Keratinocyte (primary cell): Measurements from ENCODE around the gene B3GALT6. TPM values are rescaled to one million over a fixed set of nuclear protein-coding genes. Genes with fewer than 3 reads are reported as not detected.

Source experiments
- DNase-seq: peaks from one replicate; pipeline ENCODE4 v3.0.0-alpha.2; 2011; ENCODE audit warnings: low read depth, missing footprints, low spot score
- FAIRE-seq: peaks from 2 replicates; lab custom pipeline; 2011; peaks lifted over from hg19 to GRCh38; lab: Jason Lieb, UNC
- H2AFZ ChIP-seq: 2 replicates; pipeline ENCODE4 v1.6.0; 2012; ENCODE audit warnings: low read length, control low read depth, inconsistent platforms; ENCODE audit not compliant: control insufficient read depth
- H3K27ac ChIP-seq: 2 replicates; pipeline ENCODE4 v1.5.1; 2011; ENCODE audit warnings: low read length; ENCODE audit not compliant: control insufficient read depth, insufficient read depth
- H3K27me3 ChIP-seq: 3 replicates; pipeline ENCODE4 v1.6.0; 2011; ENCODE audit warnings: low read length; ENCODE audit not compliant: control insufficient read depth, insufficient read depth; ENCODE audit errors: extremely low read depth
- H3K36me3 ChIP-seq, 2 experiments: 2 replicates in 1 of 2; 3 replicates in 1 of 2; pipeline ENCODE4 v1.5.1; 2011; ENCODE audit warnings: low read length in 2 of 2, mild to moderate bottlenecking in 1 of 2; ENCODE audit not compliant: control insufficient read depth in 2 of 2, insufficient read depth in 2 of 2; ENCODE audit errors: extremely low read depth in 1 of 2
- H3K4me1 ChIP-seq: 3 replicates; pipeline ENCODE4 v1.5.1; 2011; ENCODE audit warnings: low read length; ENCODE audit not compliant: control insufficient read depth, insufficient read depth; ENCODE audit errors: extremely low read depth
- H3K4me2 ChIP-seq: 3 replicates; pipeline ENCODE4 v1.6.0; 2011; ENCODE audit warnings: low read depth, low read length; ENCODE audit not compliant: control insufficient read depth, insufficient read depth; ENCODE audit errors: extremely low read depth
- H3K4me3 ChIP-seq, 3 experiments: fragments of 200-600 bp in 1 of 3; sonication (generic) in 1 of 3; 2 replicates in 2 of 3; 3 replicates in 1 of 3; pipeline ENCODE4 v1.5.1; 2011 to 2016; ENCODE audit warnings: low read length in 3 of 3, mild to moderate bottlenecking in 3 of 3, control low read depth in 2 of 3, inconsistent platforms in 1 of 3, low read depth in 1 of 3, mixed read lengths in 1 of 3, mixed run types in 1 of 3, moderate library complexity in 1 of 3; ENCODE audit not compliant: control insufficient read depth in 2 of 3, insufficient read depth in 2 of 3; ENCODE audit errors: extremely low read depth in 1 of 3
- H3K79me2 ChIP-seq: 2 replicates; pipeline ENCODE4 v1.6.0; 2012; ENCODE audit warnings: low read length; ENCODE audit not compliant: control insufficient read depth, insufficient read depth
- H3K9ac ChIP-seq: 3 replicates; pipeline ENCODE4 v1.6.0; 2011; ENCODE audit warnings: low read length; ENCODE audit not compliant: control insufficient read depth, insufficient read depth; ENCODE audit errors: extremely low read depth
- H3K9me1 ChIP-seq: 3 replicates; pipeline ENCODE4 v1.6.0; 2011; ENCODE audit warnings: low read length; ENCODE audit not compliant: control insufficient read depth, insufficient read depth; ENCODE audit errors: extremely low read depth
- H3K9me3 ChIP-seq: 2 replicates; pipeline ENCODE4 v1.5.1; 2012; ENCODE audit warnings: low read depth, low read length; ENCODE audit not compliant: control insufficient read depth
- H4K20me1 ChIP-seq: 3 replicates; pipeline ENCODE4 v1.6.0; 2011; ENCODE audit warnings: low read length; ENCODE audit not compliant: control insufficient read depth, insufficient read depth; ENCODE audit errors: extremely low read depth
- CTCF ChIP-seq, 3 experiments: IDR thresholded peaks in 1 of 3; conservative IDR thresholded peaks in 1 of 3; optimal IDR thresholded peaks in 1 of 3; 2 replicates in 2 of 3; 3 replicates in 1 of 3; pipeline versions ENCODE3 to v1.5.1; 2011; ENCODE audit warnings: low read length in 3 of 3, mild to moderate bottlenecking in 3 of 3, moderate library complexity in 2 of 3, control low read depth in 1 of 3, inconsistent platforms in 1 of 3; ENCODE audit not compliant: insufficient read depth in 2 of 3; ENCODE audit errors: extremely low read depth in 1 of 3
- EZH2 ChIP-seq: IDR thresholded peaks from one replicate; pipeline ENCODE4 v1.6.1; 2012; ENCODE audit warnings: inconsistent platforms, mild to moderate bottlenecking, low read length, moderate library complexity
- dilution Hi-C: fragments of 300-500 bp; cut with MboI; formaldehyde crosslinking; loops from one replicate; pipeline ENCODE4 v1.7.0; 2020; ENCODE audit warnings: low sequenced_read_pairs; ENCODE audit not compliant: extremely low pct_ligation_motif_present
- polyA plus RNA-seq, 5 experiments: library from polyadenylated mRNA; depleted of rRNA in 3 of 5; stranded (reverse) in 3 of 5; stranded (forward) in 1 of 5; unstranded in 1 of 5; fragments of >200 nt; gene quantifications; 1 replicate in 1 of 5; 2 replicates in 3 of 5; 3 replicates in 1 of 5; pipeline versions ENCODE4 v1.2.1 to v1.2.3, GENCODE V29; 2011 to 2012; ENCODE audit warnings: missing spikeins in 2 of 5, low read depth in 1 of 5, low replicate concordance in 1 of 5

Gene B3GALT6
- polyA plus RNA-seq, 1 donor (not counting 4 experiments of a cell fraction or from before 2014, with no cell fraction given): 6.8 TPM

GRCh38 chr1:1245178-1245816 is 13.3 kb downstream of the B3GALT6 start:
- DNase-seq: no peak
- H3K27me3 ChIP-seq: peaks cover 14% of the 10 kb centered on the region
- no peak overlapping the region for H3K27ac ChIP-seq
- H3K36me3 ChIP-seq: no peaks in the 10 kb centered on the region
- no peak overlapping the region for H3K4me3 ChIP-seq
- no peak for FAIRE-seq
- TF ChIP-seq CTCF (optimal IDR thresholded peaks at IDR 0.05 in 1 of 3, IDR thresholded peaks at IDR 0.05 in 1 of 3, conservative IDR thresholded peaks at IDR 0.05 in 1 of 3; ENCODE audit: extremely low read depth in 1 of 3, insufficient read depth in 2 of 3, low read length in 3 of 3): no peak
- no peak for TF ChIP-seq EZH2
- H3K9ac ChIP-seq: no peak overlapping the region
- H2AFZ ChIP-seq: no peak overlapping the region
- peaks cover under 1% of the 10 kb centered on the region for H3K4me1 ChIP-seq
- H3K9me3 ChIP-seq: no peaks in the 10 kb centered on the region
- H3K4me2 ChIP-seq: no peak overlapping the region
- H3K79me2 ChIP-seq: no peaks in the 10 kb centered on the region
- H4K20me1 ChIP-seq: no peaks in the 10 kb centered on the region
- dilution Hi-C loops: no loop called here
- no peaks in the 10 kb centered on the region for H3K9me1 ChIP-seq

GRCh38 chr1:1245817-1246576 is 14.0 kb downstream of the B3GALT6 start:
- Histone ChIP-seq H3K9ac (no peak overlapping the region), H3K9me3 (no peaks in the 10 kb centered on the region), H4K20me1 (no peaks in the 10 kb centered on the region), H3K36me3 (no peaks in the 10 kb centered on the region), H3K4me1 (peaks cover 6% of the 10 kb centered on the region), H3K79me2 (no peaks in the 10 kb centered on the region), H3K27me3 (peaks cover 14% of the 10 kb centered on the region), H3K4me2 (peak overlapping the region; percentile 16), H3K9me1 (no peaks in the 10 kb centered on the region), H3K27ac (no peak overlapping the region), H2AFZ (no peak overlapping the region), H3K4me3 (no peak overlapping the region)
- FAIRE-seq: no peak
- DNase-seq: no peak
- dilution Hi-C loops: no loop called here
- TF ChIP-seq CTCF (optimal IDR thresholded peaks at IDR 0.05 in 1 of 3, IDR thresholded peaks at IDR 0.05 in 1 of 3, conservative IDR thresholded peaks at IDR 0.05 in 1 of 3; ENCODE audit: extremely low read depth in 1 of 3, insufficient read depth in 2 of 3, low read length in 3 of 3): no peak
- TF ChIP-seq EZH2: peak; percentile 47
